ENCODE measurements around the gene JDP2.
"Not testable (repeated sequence)": the region's sequence is repeated elsewhere in the genome, so short reads cannot be mapped to it uniquely, and the experiment has no call there.

JDP2 gene

GRCh38 chr14:75427482-75428229 is at the start of gene JDP2:
JDP2 (plus strand) TSS chr14:75428022; CDS start chr14:75437921, 9,899 bp downstream.
- in situ Hi-C loops (cut with MboI; ENCODE audit: low sequenced_read_pairs), result loop anchor here (25.0 kb wide), 1 partner anchor 115 kb away; no protein-coding TSS in a partner anchor

- in situ Hi-C loops (cut with MboI; ENCODE audit: low sequenced_read_pairs), result no loop called here
These were observed 48.4 kb upstream of the JDP2 start for GRCh38 chr14:75379246-75379929.

GRCh38 chr14:75379930-75380270 is 47.9 kb upstream of the JDP2 start:
- in situ Hi-C loops (cut with MboI; ENCODE audit: low sequenced_read_pairs), result no loop called here

- in situ Hi-C loops (cut with MboI; ENCODE audit: low sequenced_read_pairs), result no loop called here
These were observed 47.2 kb upstream of the JDP2 start for GRCh38 chr14:75380656-75381055.

- in situ Hi-C loops (cut with MboI; ENCODE audit: low sequenced_read_pairs), result no loop called here
These were observed 46.2 kb upstream of the JDP2 start for GRCh38 chr14:75381642-75382041.

GRCh38 chr14:75383219-75383618 is 44.6 kb upstream of the JDP2 start:
- in situ Hi-C loops (cut with MboI; ENCODE audit: low sequenced_read_pairs), result not testable (repeated sequence)

- in situ Hi-C loops (cut with MboI; ENCODE audit: low sequenced_read_pairs), result no loop called here
These were observed 44.1 kb upstream of the JDP2 start for GRCh38 chr14:75383721-75384120.

GRCh38 chr14:75389679-75390078 is 38.1 kb upstream of the JDP2 start:
- in situ Hi-C loops (cut with MboI; ENCODE audit: low sequenced_read_pairs), result no loop called here

GRCh38 chr14:75390183-75390582 is 37.6 kb upstream of the JDP2 start:
- in situ Hi-C loops (cut with MboI; ENCODE audit: low sequenced_read_pairs), result no loop called here

GRCh38 chr14:75391953-75392352 is 35.9 kb upstream of the JDP2 start:
- in situ Hi-C loops (cut with MboI; ENCODE audit: low sequenced_read_pairs), result no loop called here

- in situ Hi-C loops (cut with MboI; ENCODE audit: low sequenced_read_pairs), result no loop called here
These were observed 34.9 kb upstream of the JDP2 start for GRCh38 chr14:75392686-75393641.

GRCh38 chr14:75393794-75394193 is 34.0 kb upstream of the JDP2 start:
- in situ Hi-C loops (cut with MboI; ENCODE audit: low sequenced_read_pairs), result no loop called here

- in situ Hi-C loops (cut with MboI; ENCODE audit: low sequenced_read_pairs), result no loop called here
These were observed 32.0 kb upstream of the JDP2 start for GRCh38 chr14:75395862-75396261.

GRCh38 chr14:75399321-75399720 is 28.5 kb upstream of the JDP2 start:
- in situ Hi-C loops (cut with MboI; ENCODE audit: low sequenced_read_pairs), result no loop called here

GRCh38 chr14:75399843-75400775 is 27.7 kb upstream of the JDP2 start:
- in situ Hi-C loops (cut with MboI; ENCODE audit: low sequenced_read_pairs), result no loop called here

GRCh38 chr14:75401361-75401760 is 26.5 kb upstream of the JDP2 start:
- in situ Hi-C loops (cut with MboI; ENCODE audit: low sequenced_read_pairs), result no loop called here

GRCh38 chr14:75402867-75403413 is 24.9 kb upstream of the JDP2 start:
- in situ Hi-C loops (cut with MboI; ENCODE audit: low sequenced_read_pairs), result no loop called here

- in situ Hi-C loops (cut with MboI; ENCODE audit: low sequenced_read_pairs), result no loop called here
These were observed 23.0 kb upstream of the JDP2 start for GRCh38 chr14:75404847-75405246.

- in situ Hi-C loops (cut with MboI; ENCODE audit: low sequenced_read_pairs), result no loop called here
These were observed 21.7 kb upstream of the JDP2 start for GRCh38 chr14:75406102-75406501.

- in situ Hi-C loops (cut with MboI; ENCODE audit: low sequenced_read_pairs), result no loop called here
These were observed 21.0 kb upstream of the JDP2 start for GRCh38 chr14:75406856-75407255.
